ENCODE data around the gene LOXL3.

- TF ChIP-seq CTCF (conservative IDR thresholded peaks at IDR 0.05; ENCODE audit: low read depth, low read length) (no peak), EZH2 (IDR thresholded peaks at IDR 0.05; ENCODE audit: low read length, unreplicated experiment) (no peak), EZH2phosphoT487 (IDR thresholded peaks at IDR 0.05; ENCODE audit: borderline replicate concordance, low read length) (no peak)
Observed at GRCh38 chr2:74502147-74502719, 51.5 kb downstream of the LOXL3 start.

All from PC-3 (cell line).